ENCODE measurements around the gene HSPA12B. TPM values are rescaled to one million over a fixed set of nuclear protein-coding genes. Genes with fewer than 3 reads are reported as not detected.

The HSPA12B gene
- total and polyA plus RNA-seq, 8 donors = 14.6 to 31.8 (median 22.9) TPM

DNA sequence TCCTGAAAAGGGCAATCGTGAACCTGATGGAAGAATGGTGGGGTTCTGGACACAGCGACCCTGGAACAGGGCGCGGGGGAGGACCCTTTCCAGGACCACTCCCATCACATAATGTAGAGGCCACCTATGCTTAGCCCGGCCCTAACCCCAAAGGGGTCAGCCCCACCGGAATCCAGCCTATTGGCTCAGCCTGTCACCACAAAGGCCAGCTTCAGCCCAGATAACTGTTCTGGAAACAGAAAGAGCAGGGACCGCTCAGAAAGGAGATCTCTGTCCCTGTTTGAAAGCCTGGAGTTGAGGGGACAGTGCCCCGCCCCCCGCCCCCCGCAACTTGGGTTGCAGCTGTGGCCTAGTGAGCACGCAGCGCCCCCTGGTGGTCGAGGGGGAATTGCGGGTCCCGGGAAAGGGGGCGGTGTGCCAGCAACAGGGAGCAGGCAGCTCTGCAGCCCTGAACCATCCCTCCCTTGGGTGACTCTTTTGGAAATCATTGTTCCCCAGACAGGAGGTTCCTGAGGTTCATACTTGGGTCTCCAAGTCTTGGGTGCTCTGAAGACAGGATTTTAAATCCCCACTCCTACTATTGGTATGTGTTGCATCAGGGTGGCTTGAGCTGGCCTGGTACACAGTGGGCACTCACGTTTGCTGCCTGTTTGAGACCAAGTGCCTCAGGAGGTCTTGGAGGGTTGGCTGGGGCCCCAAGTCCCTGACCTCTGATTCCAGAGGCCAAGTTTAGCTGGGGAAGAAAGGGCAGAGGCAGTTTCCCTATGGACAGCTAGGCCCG, 21.6 kb upstream of the HSPA12B start:
- H3K27ac ChIP-seq = peak overlapping the region in 1 of 2 donors; percentile 60
- peak; percentile 64 for ATAC-seq
- peak overlapping the region in 1 of 2 donors; percentile 35 for H3K4me3 ChIP-seq

DNA sequence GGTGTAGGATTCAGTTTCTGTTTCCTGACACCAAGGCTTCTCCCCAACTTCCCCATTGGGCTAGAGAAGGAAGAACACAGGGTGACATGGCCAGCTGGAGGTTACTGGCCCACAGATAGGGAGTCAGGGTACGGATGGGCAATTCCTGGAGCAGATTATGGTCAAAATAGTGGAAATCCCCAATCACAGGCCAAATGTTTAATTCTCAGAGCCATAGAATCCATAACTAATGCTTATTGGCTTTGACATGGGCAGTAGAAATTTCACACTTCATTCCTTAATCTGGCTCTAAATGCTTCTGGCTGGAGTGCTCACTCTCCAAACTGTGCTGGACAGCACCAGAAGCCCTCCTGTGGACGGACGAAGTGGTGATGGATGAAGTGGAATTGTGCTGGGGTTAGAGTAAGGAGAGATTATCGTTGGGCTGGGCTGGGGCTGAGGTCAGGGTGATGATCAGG, 21.0 kb upstream of the HSPA12B start:
- H3K27ac ChIP-seq = peak overlapping the region in 1 of 2 donors; percentile 60
- TF ChIP-seq, protein P1, sequence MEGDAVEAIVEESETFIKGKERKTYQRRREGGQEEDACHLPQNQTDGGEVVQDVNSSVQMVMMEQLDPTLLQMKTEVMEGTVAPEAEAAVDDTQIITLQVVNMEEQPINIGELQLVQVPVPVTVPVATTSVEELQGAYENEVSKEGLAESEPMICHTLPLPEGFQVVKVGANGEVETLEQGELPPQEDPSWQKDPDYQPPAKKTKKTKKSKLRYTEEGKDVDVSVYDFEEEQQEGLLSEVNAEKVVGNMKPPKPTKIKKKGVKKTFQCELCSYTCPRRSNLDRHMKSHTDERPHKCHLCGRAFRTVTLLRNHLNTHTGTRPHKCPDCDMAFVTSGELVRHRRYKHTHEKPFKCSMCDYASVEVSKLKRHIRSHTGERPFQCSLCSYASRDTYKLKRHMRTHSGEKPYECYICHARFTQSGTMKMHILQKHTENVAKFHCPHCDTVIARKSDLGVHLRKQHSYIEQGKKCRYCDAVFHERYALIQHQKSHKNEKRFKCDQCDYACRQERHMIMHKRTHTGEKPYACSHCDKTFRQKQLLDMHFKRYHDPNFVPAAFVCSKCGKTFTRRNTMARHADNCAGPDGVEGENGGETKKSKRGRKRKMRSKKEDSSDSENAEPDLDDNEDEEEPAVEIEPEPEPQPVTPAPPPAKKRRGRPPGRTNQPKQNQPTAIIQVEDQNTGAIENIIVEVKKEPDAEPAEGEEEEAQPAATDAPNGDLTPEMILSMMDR (IDR thresholded peaks at IDR 0.05) = no peak
- ATAC-seq (peak; percentile 21), DNase-seq (no peak)
- H3K4me1 ChIP-seq = peaks cover 6 to 39% of the 10 kb centered on the region in 2 donors
- no peaks in the 10 kb centered on the region for H3K9me3 ChIP-seq
- intact Hi-C loops (cut with DNase I) = no loop called here
- peaks cover 0 to 4% of the 10 kb centered on the region in 2 donors for H3K36me3 ChIP-seq
- no peaks in the 10 kb centered on the region for H3K27me3 ChIP-seq
- H3K4me3 ChIP-seq = peak overlapping the region in 1 of 2 donors; percentile 35

More for the DNA sequence above, 21.6 kb upstream of the HSPA12B start:
- intact Hi-C loops (cut with DNase I) = no loop called here
- Histone ChIP-seq H3K36me3 (peaks cover 0 to 7% of the 10 kb centered on the region in 2 donors), H3K4me1 (peaks cover 6 to 39% of the 10 kb centered on the region in 2 donors), H3K9me3 (no peaks in the 10 kb centered on the region), H3K27me3 (no peaks in the 10 kb centered on the region)
- peak; percentile 63 to 93 (median 71) for DNase-seq
- TF ChIP-seq, protein P1 (IDR thresholded peaks at IDR 0.05) = peak; percentile 98 to 99

DNA sequence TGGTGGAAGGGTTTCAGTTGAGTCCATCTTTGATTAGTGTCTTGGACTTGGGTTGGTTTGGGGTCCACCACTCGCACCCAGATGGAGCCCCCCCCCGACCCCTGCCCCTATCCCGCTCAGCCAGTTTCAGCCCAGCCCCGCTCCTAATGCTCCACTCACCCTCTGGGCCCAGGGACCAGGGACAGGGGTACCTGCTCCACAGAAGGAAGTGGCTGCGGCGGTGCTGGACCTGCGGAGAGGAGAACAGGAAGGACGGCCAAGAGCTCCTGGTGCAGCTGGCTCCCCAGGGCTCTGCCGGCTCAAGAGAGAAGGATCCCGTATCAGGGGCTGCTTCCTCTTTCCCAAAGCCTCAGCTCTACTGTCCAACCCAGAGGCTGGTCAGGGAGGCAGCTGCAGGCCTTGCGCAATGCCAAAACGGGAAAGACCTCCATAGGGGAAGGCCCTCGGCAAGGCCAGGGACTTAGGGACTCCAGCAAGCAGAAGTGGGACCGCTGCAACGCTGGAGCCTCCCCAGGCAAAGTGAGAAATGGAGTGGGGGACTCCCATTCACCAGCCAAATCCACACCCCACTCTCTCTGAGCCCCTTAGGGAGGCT, 20.1 kb upstream of the HSPA12B start, which contains the start of gene SIGLEC1:
SIGLEC1 (minus strand) TSS at position 322 of the 595 bp plus-strand sequence. CDS start 5,472 bp downstream, outside the sequence.
- peak within 1 kb of the TSS in 1 of 2 donors; percentile 60 for H3K27ac ChIP-seq
- H3K4me3 ChIP-seq = peak within 1 kb of the TSS in 1 of 2 donors; percentile 35
- DNase-seq = peak in 2 of 4 donors; percentile 88 to 90
- H3K27me3 ChIP-seq = no peaks in the 10 kb centered on the region
- no peaks in the 10 kb centered on the region for H3K36me3 ChIP-seq
- no peaks in the 10 kb centered on the region for H3K9me3 ChIP-seq
- intact Hi-C loops (cut with DNase I) = no loop called here
- peak; percentile 63 for ATAC-seq
- TF ChIP-seq, protein P1 (IDR thresholded peaks at IDR 0.05) = no peak
- H3K4me1 ChIP-seq = peaks cover 6 to 39% of the 10 kb centered on the region in 2 donors

DNA sequence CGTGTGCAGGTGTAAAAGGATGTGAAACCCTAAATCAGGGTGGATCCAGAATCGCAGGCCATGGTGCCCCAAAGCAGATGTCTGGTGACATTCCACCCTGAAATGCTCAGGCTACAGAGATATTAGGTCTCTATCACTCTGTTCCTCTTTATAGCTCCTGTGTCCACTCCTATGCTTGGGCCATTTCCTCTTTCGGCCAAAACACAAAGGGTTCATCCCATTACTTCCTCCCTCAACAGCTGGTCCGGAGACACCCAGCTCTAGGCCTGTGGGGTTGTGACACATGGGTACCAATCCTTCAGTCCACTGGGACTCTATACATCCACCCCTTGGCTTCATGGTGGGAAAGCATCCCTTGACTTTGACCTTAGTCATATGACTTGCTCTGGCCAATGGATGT, 18.4 kb upstream of the HSPA12B start:
- peak overlapping the region in 1 of 2 donors; percentile 34 for H3K27ac ChIP-seq
- TF ChIP-seq, protein P1 (IDR thresholded peaks at IDR 0.05) = no peak
- no peak overlapping the region for H3K4me3 ChIP-seq
- no peaks in the 10 kb centered on the region for H3K36me3 ChIP-seq
- H3K27me3 ChIP-seq = no peaks in the 10 kb centered on the region
- no peaks in the 10 kb centered on the region for H3K9me3 ChIP-seq
- DNase-seq (no peak), ATAC-seq (peak; percentile 37)
- intact Hi-C loops (cut with DNase I) = no loop called here
- H3K4me1 ChIP-seq = peaks cover 6 to 39% of the 10 kb centered on the region in 2 donors

Measured in left lung (tissue), 10 donors.